BJ (cell line): ENCODE results near the gene SRPK1. TPM values are rescaled to one million over a fixed set of nuclear protein-coding genes. Genes with fewer than 3 reads are reported as not detected.
"Not testable (repeated sequence)": the region's sequence is repeated elsewhere in the genome, so short reads cannot be mapped to it uniquely, and the experiment has no call there.

Source experiments
- CTCF ChIA-PET: fragments of 350-600 bp; formaldehyde crosslinking; extraction: SDS; loops from one replicate; lab custom pipeline; 2021; ENCODE audit warnings: antibody characterized with exemption, inconsistent platforms; lab: Yijun Ruan, JAX
- POLR2A ChIA-PET: fragments of 300-600 bp; sonication (Branson Sonifier 250); formaldehyde crosslinking; extraction: SDS; loops from one replicate; lab custom pipeline; 2021; ENCODE audit warnings: antibody characterized with exemption; lab: Charles Lee
- DNase-seq: peaks from one replicate; pipeline ENCODE4 v3.0.0-alpha.2; 2011; ENCODE audit warnings: low read depth
- H3K27me3 ChIP-seq: 2 replicates; pipeline ENCODE4 v1.6.0; 2011; ENCODE audit warnings: low read length; ENCODE audit not compliant: control insufficient read depth, insufficient read depth
- H3K36me3 ChIP-seq: 2 replicates; pipeline ENCODE4 v1.5.1; 2011; ENCODE audit warnings: low read length; ENCODE audit not compliant: control insufficient read depth, insufficient read depth
- H3K4me3 ChIP-seq: 2 replicates; pipeline ENCODE4 v1.5.1; 2011; ENCODE audit warnings: low read depth, mild to moderate bottlenecking, control low read depth, low read length
- polyA plus RNA-seq: library from polyadenylated mRNA; depleted of rRNA; stranded (reverse); fragments of >200 nt; gene quantifications from 2 replicates; pipeline ENCODE4 v1.2.3, GENCODE V29; 2011
- TF ChIP-seq, protein P1 (sequence below): IDR thresholded peaks from 2 replicates; pipeline ENCODE4 v1.5.1; 2011; ENCODE audit warnings: low read depth, mild to moderate bottlenecking, control low read depth, inconsistent platforms, low read length, moderate library complexity; ENCODE audit not compliant: insufficient read depth

The SRPK1 gene
- polyA plus RNA-seq, 1 experiment, result 12.6 TPM

DNA sequence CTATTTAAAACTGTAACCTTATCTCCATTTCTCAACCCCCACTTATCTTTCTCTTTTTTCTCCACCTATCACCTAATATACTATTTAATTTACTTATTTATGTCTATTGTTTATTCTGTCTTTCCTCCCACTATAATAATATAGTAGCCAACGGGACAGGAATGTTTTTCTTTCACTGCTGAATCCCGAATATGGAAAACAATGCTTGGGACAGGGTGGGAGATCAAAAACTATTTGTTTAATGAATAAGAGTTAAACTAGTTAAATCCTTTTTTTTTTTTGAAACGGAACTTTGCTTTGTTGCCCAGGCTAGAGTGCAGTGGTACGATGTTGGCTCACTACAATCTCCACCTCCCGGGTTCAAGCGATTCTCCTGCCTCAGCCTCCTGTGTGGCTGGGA lies 6.4 kb downstream of the SRPK1 start:
- CTCF ChIA-PET, result no interaction called here
- Histone ChIP-seq H3K36me3 (peaks cover 3% of the 10 kb centered on the region; the same call in 1 of the 2 replicates), H3K27me3 (no peaks in the 10 kb centered on the region), H3K4me3 (no peak overlapping the region)
- TF ChIP-seq, protein P1, sequence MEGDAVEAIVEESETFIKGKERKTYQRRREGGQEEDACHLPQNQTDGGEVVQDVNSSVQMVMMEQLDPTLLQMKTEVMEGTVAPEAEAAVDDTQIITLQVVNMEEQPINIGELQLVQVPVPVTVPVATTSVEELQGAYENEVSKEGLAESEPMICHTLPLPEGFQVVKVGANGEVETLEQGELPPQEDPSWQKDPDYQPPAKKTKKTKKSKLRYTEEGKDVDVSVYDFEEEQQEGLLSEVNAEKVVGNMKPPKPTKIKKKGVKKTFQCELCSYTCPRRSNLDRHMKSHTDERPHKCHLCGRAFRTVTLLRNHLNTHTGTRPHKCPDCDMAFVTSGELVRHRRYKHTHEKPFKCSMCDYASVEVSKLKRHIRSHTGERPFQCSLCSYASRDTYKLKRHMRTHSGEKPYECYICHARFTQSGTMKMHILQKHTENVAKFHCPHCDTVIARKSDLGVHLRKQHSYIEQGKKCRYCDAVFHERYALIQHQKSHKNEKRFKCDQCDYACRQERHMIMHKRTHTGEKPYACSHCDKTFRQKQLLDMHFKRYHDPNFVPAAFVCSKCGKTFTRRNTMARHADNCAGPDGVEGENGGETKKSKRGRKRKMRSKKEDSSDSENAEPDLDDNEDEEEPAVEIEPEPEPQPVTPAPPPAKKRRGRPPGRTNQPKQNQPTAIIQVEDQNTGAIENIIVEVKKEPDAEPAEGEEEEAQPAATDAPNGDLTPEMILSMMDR, result no peak
- POLR2A ChIA-PET, result no interaction called here
- DNase-seq, result no peak

DNA sequence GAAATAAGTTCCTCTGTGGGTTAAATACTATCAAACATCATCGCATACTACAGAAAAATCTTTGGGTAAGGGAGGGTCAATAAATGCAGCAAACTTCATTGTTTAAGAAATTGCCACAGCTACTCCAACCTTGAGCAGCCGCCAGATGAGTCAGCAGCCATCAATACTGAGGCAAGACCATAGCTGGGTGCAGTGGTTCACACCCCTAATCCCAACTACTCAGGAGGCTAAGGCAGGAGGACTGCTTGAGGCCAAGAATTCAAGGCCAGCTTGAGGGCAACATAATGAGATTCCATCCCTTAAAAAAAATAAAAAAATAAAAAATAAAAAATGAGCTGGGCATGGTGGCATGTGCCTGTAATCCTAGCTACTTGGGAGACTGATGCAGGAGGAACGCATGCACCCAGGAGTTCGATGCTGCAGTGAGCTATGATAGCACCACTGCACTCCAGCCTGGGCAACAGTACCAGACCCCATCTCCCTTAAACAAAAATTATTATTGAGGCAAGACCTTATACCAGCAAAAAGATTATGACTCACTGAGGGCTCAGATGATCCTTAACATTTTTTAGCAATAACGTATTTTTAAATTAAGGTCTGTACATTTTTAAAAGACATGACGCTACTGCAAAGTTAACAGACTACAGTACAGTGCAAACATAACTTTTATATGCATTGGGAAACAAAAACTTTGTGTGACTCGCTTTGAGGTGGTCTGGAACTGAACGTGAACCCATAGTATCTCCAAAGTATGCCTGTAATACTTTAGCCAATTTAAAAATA lies 8.8 kb downstream of the SRPK1 start:
- Histone ChIP-seq H3K4me3 (no peak overlapping the region), H3K27me3 (no peaks in the 10 kb centered on the region), H3K36me3 (peaks cover 3% of the 10 kb centered on the region; the same call in 1 of the 2 replicates)
- POLR2A ChIA-PET, result interaction anchor here (0.6 kb wide), 1 partner anchor 176 kb away, joined by 6 read pairs; no protein-coding TSS in a partner anchor
- CTCF ChIA-PET, result interaction anchor here (1.2 to 1.4 kb wide), 2 partner anchors 10 to 13 kb away, joined by 3 to 4 read pairs; no protein-coding TSS in a partner anchor
- no peak for DNase-seq
- TF ChIP-seq, protein P1, result no peak

DNA sequence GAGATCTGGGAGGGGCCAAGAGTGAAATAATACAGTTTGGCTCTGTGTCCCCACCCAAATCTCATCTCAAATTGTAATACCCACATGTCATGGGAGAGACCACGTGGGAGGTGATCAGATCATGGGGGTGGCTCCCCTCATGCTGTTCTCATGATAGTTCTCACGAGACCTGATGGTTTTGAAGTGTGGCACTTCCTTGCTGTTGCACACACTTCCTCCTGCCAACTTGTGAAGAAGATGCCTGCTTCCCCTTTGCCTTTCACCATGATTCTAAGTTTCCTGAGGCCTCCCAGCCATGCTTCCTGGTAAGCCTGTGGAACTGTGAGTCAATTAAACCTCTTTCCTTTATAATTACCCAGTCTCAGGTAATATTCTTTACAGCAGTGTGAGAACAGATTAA lies 11.3 kb downstream of the SRPK1 start:
- H3K27me3 ChIP-seq, POLR2A ChIA-PET, H3K4me3 ChIP-seq, CTCF ChIA-PET, H3K36me3 ChIP-seq, DNase-seq: not testable (repeated sequence)

DNA sequence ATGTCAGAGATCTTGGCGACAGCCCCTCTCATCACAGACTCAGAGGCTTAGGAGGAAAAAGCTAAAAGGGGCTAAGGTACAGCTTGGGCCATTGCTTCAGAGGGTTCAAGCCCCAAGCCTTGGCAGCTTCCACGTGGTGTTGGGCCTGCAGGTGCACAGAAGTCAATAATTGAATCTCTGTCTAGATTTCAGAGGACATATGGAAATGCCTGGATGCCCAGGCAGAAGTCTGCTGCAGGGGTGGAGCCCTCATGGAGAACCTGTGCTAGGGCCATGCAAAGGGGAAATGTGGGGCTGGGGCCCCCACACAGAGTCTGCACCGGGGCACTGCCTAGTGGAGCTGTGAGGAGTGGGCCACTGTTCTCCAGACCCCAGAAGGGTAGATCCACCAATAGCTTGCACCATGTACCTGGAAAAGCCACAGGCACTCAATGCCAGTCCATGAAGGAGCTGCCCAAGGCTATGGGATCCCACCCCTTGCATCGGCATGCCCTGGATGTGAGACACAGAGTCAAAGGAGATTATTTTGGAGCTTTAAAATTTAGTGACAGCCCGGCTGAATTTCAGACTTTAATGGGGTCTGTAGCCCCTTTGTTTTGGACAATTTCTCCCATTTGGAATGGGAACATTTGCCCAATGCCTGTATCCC lies 12.0 kb downstream of the SRPK1 start:
- POLR2A ChIA-PET, CTCF ChIA-PET, H3K4me3 ChIP-seq, H3K27me3 ChIP-seq, DNase-seq, H3K36me3 ChIP-seq: not testable (repeated sequence)

DNA sequence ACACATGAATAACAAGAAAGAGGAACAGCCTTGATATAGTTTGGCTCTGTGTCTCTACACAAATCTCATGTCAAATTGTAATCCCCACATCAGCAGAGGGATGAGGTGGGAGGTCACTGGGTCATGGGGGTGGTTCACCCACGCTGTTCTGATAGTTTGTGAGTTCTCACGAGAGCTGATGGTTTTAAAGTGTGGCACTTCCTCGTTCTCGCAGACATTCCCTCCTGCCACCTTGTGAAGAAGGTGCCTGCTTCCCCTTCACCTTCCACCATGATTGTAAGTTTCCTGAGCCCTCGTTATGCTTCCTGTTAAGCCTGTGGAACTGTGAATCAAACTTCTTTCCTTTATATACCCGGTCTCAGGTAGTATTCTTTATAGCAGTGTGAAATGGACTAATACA lies 13.1 kb downstream of the SRPK1 start:
- TF ChIP-seq, protein P1, result no peak
- no peak for DNase-seq
- Histone ChIP-seq H3K27me3 (no peaks in the 10 kb centered on the region), H3K36me3 (peaks cover 2% of the 10 kb centered on the region; the same call in 1 of the 2 replicates), H3K4me3 (no peak overlapping the region)
- POLR2A ChIA-PET, result no interaction called here
- CTCF ChIA-PET, result no interaction called here

DNA sequence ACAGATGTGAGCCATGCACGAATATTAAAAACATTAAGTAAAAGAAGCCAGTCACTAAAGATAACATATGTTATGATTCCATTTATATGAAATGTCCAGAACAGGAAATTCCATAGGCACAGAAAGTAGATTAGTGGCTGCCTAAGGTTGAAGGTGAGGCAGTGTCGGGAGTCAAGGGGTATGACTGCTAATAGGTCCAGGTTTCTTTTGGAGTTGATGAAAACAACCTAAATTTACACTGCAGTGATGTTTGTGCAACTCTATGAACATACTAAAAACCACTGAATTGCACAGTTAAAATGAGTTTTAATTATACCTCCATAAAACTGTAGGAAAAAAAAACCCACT lies 14.4 kb downstream of the SRPK1 start:
- DNase-seq, result no peak
- TF ChIP-seq, protein P1, result no peak
- H3K4me3 ChIP-seq, result no peak overlapping the region
- H3K27me3 ChIP-seq, result no peaks in the 10 kb centered on the region
- ChIA-PET POLR2A (no interaction called here), CTCF (no interaction called here)
- no peaks in the 10 kb centered on the region; the same call in 1 of the 2 replicates for H3K36me3 ChIP-seq
